Fibroblast of the aortic adventitia (primary cell): ENCODE measurements around the gene COL23A1. TPM values are rescaled to one million over a fixed set of nuclear protein-coding genes. Genes with fewer than 3 reads are reported as not detected.

Source experiments
- DNase-seq: peaks from one replicate; pipeline ENCODE4 v3.0.0-alpha.2; 2010; ENCODE audit warnings: low read depth
- H3K4me3 ChIP-seq: 2 replicates; pipeline ENCODE4 v1.5.1; 2011; ENCODE audit warnings: low read depth, mild to moderate bottlenecking, control low read depth, low read length, moderate library complexity
- total RNA-seq: library from RNA; depleted of rRNA; stranded (reverse); fragments of >200 nt; gene quantifications from 2 replicates; pipeline ENCODE4 v1.2.3, GENCODE V29; 2012; ENCODE audit warnings: low replicate concordance
- TF ChIP-seq, protein P1 (sequence below): IDR thresholded peaks from 2 replicates; pipeline ENCODE4 v1.5.1; 2011; ENCODE audit warnings: mild to moderate bottlenecking, low read length, control low read depth, inconsistent platforms; ENCODE audit not compliant: insufficient read depth

COL23A1 gene
- total RNA-seq, 1 donor, result not detected

DNA sequence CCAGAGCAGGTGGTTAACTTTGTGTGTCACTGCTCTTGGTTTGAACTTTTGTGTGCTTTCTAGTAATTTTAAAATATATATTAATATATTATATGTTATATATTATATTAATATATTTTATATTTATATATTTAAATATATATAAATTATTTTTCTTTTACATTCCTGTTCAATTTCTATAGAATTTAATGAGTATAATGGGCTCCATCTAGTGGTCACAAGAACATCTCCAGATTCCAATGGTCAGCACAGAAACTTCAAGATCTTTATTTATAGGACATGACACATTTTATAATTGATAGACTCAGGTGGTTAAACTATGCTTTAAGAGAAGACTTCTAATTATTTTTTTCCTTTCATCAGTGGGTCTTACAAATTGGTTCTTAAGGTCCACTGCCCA is 39.1 kb downstream of the COL23A1 start:
- DNase-seq, result peak; percentile 17
- TF ChIP-seq, protein P1, sequence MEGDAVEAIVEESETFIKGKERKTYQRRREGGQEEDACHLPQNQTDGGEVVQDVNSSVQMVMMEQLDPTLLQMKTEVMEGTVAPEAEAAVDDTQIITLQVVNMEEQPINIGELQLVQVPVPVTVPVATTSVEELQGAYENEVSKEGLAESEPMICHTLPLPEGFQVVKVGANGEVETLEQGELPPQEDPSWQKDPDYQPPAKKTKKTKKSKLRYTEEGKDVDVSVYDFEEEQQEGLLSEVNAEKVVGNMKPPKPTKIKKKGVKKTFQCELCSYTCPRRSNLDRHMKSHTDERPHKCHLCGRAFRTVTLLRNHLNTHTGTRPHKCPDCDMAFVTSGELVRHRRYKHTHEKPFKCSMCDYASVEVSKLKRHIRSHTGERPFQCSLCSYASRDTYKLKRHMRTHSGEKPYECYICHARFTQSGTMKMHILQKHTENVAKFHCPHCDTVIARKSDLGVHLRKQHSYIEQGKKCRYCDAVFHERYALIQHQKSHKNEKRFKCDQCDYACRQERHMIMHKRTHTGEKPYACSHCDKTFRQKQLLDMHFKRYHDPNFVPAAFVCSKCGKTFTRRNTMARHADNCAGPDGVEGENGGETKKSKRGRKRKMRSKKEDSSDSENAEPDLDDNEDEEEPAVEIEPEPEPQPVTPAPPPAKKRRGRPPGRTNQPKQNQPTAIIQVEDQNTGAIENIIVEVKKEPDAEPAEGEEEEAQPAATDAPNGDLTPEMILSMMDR, result peak; percentile 24
- no peak overlapping the region for H3K4me3 ChIP-seq

DNA sequence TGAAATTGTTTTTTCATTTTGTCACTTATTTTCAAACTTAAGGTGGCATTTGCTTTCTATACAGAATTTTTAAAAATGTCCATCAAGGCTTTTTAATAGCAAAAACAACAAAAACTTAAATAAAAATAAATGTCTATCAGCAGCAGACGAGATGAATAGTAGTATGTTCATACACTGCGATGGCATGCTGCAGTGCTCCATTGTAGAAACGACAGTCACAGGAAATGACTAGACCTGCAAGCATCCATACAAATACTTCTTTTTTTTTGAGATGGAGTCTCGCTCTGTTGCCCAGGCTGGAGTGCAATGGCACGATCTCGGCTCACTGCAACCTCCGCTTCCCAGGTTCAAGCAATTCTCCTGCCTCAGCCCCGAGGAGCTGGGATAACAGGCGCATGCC is 41.4 kb downstream of the COL23A1 start:
- H3K4me3 ChIP-seq, result no peak overlapping the region
- TF ChIP-seq, protein P1, result no peak
- DNase-seq, result no peak

DNA sequence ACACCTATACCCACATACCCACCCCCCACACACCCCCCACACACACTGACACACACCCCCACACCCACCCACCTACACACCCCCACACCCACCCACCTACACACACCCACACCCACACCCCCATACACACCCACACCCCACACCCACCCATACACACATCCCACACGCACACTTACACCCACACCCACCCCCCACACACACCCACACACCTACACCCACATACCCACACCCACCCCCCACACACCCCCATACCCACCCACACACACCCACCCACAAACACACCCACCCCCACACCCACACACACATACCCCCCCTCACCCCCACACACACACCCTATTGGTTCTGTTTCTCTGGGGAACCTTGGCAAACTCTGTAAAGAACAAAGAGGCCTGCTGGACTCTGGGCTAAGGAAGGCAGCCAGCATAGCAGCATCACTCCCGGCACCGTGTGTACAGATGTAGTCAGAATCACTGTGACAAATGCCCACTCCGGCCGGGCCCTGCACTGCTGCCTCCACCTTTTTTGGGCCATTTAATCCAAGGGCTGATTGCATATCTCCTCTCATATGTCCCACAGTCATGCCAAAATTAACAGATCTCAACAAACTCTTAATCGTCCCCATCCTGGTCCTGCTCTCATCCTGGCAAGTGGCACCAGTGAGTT is 42.3 kb downstream of the COL23A1 start:
- TF ChIP-seq, protein P1, result no peak
- no peak for DNase-seq
- H3K4me3 ChIP-seq, result no peak overlapping the region

DNA sequence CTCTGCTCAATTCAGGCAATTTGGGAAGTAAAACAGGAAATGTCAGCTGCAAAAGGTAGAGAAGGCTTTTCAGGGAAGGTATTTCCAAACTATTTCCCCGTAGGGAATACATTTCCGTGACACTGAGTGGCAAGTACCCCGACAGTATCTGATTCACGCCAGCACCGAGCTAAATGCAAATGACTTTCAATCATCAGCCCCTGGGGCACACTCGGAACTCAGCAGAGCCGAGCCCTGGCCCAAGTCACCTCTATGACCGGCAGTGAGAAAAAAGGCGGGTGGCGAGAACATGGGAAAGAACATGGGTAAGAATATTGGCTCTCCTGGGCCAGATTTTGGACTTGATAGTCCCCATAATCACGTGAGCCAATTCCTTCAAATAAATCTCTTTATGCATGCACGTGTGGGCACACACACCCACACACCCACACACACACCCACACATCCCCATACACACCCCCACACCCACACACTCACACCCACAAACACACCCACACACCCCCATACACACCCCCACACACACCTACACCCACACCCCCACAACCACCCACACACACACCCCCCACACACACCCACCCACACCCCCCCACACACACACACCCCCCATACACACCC is 43.0 kb downstream of the COL23A1 start:
- TF ChIP-seq, protein P1, result no peak
- no peak for DNase-seq
- no peak overlapping the region for H3K4me3 ChIP-seq

DNA sequence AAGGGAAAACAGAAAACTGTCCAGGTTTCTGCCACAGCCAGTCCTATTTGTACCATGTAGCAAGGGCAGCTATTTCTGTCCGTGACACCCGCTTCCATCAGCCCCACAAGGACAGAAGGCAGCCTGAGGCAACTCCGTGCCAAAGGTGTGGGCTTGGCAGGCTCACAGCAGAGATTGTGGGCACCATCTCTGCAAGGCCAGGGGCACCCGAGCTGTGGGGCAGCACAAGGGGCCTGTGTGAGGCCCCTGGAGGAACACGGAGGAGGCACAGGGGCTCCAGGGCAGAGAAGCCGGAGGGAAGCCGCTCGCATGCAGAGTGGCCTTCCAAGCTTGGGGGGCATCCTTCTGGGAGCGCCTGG is 43.5 kb downstream of the COL23A1 start:
- no peak overlapping the region for H3K4me3 ChIP-seq
- no peak for DNase-seq
- TF ChIP-seq, protein P1, result no peak

DNA sequence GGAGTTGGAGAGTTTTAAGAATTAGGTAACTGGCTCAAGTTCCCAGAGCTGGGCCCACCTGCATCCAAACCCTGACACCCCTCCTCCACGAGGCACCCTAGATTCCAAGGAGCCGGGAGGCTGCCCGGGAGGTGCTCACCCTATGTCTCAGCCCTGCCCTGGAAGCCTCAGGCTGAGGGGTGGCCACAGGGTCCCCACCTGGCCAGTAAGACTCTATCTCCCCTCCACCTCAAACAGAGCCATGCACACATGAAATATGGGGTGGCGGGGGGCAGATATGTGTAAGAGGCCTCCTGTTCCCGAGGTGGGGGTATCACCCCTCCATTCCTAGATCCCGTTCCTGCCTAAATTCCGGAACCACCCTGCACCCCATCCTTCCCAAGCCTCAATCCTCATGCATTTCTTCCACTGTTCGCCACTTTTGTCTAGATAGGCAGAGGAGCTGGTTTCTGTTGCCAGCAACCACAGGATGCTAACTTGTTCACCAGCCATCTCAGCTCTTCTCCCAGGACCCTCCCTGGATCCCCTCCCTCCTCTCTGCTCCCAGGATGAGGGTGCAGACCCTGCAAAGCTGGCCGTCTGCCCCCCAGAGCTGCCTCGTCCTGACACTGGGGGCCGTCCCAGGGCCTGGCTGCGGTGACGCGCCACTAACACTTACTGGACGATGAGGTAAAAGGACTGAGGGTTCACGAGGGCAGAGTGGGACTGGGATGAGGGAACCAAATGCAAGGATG is 44.1 kb downstream of the COL23A1 start:
- no peak overlapping the region for H3K4me3 ChIP-seq
- TF ChIP-seq, protein P1, result no peak
- no peak for DNase-seq
